HG03066 (cell line): Measurements from ENCODE around the gene PCP2.
A peak's percentile ranks its signal among the peaks of the same experiment; 100 is the strongest.

Experiments
- ATAC-seq: cut with Tn5 transposase; IDR thresholded peaks from one replicate; pipeline ENCODE4 v1.9.1; 2021; ENCODE audit warnings: low read depth; ENCODE audit not compliant: unreplicated experiment

Gene PCP2

GRCh38 chr19:7602935-7603497 is 30.5 kb downstream of the PCP2 start:
- no peak for ATAC-seq

GRCh38 chr19:7602240-7602934 is 31.1 kb downstream of the PCP2 start:
- no peak for ATAC-seq

- no peak for ATAC-seq
These were observed 32.8 kb downstream of the PCP2 start for GRCh38 chr19:7600721-7601120.

GRCh38 chr19:7598180-7598579 is 35.3 kb downstream of the PCP2 start:
- ATAC-seq: no peak

GRCh38 chr19:7597689-7598088 is 35.8 kb downstream of the PCP2 start:
- ATAC-seq: no peak

GRCh38 chr19:7596211-7596937 is 37.1 kb downstream of the PCP2 start:
- peak; percentile 35 for ATAC-seq

- ATAC-seq: peak; percentile 48
These were observed 37.9 kb downstream of the PCP2 start, which contains the start of gene CAMSAP3 for GRCh38 chr19:7595466-7596133. CAMSAP3 (plus strand) TSS chr19:7595863; CDS start chr19:7596003, 140 bp downstream.

GRCh38 chr19:7590256-7590655 is 43.3 kb downstream of the PCP2 start:
- ATAC-seq: no peak

- no peak for ATAC-seq
These were observed 43.7 kb downstream of the PCP2 start for GRCh38 chr19:7589822-7590221.

- no peak for ATAC-seq
These were observed 51.1 kb downstream of the PCP2 start for GRCh38 chr19:7582446-7582845.
